GDM1 (cell line): ENCODE results near the gene RGL1.

ENCODE experiments used
- DNase-seq: peaks from one replicate; lab custom pipeline; 2025; lab: John Stamatoyannopoulos, UW

The RGL1 gene

DNA sequence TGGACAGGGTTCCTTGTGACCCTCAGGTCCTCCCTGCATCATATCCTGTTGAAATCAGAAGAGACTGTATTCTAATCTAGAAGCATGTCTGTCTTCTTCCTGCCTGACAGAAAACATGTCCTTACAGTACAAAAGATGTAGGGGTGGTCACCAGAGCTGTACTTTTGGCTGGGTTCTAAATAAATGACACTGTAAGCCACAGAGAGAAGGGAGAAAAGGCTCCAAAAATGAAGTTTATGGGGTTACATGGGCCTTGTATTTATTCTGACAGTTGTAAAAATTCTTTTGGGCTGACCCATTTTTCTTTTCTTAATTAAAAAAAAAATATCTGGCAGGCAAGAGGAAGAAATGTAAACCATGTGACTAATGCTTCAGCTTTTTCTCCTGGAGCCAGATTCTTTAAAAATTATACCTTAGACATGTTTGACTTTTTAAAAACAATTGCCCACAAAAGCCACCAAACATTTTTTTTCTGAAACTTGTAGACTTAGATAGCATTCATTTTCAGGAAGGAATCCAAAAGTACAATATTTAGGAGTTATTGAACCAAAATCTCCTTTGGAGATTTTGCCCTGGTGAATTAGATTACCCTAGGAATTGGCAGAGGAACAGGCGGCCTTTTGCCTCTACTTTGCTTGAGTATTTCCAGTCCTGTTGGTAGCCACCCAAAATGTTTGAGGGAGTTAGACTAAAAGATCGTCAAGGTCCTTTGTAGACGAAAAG, 17.1 kb downstream of the RGL1 start:
- no peak for DNase-seq

DNA sequence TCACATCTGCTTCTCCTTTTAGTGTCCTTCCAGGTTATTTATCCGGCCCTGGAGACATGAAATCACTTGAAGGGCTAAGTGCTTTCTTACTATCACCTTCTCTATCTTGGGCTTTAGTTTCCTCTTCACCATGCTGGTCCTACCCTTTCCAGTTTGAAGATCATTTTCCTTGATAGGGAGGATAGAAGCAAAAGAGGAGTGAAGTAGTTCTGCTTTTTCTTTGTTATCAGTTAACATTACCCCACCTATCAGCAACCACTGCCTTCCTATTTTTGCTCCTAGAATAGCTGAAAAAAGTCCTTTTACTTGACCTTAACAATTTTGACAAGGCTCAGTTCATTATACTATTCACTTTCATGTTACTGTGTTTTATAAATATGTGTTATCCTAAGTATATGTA, 19.4 kb downstream of the RGL1 start:
- DNase-seq: no peak

DNA sequence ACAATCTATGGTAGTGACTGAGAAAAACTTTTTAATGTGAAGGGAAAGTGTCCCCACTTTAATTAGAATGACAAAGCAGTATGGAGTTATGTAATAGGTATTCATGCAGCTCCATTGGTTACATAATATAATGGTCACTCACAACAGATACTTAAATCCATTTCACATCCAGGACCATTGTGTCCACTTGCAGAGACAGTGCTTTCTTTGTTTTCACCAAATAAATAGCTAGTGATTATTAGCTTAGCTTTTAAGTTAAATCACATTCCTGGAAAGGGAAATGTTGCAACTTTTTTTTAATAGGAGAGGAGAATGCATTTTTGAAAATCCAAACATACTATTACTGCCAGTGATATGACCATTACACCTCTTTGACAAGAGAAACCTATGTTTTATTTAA, 22.9 kb downstream of the RGL1 start:
- no peak for DNase-seq

DNA sequence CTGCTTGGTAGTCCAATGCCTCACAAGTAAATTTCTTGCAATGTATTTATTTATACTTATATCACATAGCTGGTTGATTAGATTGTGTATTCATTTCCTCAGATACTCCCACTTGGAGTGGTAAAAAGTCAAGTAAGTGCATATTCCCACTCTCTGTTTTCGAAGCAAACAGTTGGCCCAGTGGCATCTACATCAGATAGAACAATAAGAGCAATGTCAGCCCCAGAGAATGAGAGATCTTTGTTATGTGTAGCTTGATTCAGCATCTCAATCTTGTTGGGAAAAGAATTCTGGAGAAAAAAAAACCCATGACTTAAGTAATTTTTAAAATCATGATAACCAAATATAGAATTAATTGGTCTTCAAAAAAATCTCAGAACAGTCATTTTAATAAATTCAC, 25.5 kb downstream of the RGL1 start:
- no peak for DNase-seq

DNA sequence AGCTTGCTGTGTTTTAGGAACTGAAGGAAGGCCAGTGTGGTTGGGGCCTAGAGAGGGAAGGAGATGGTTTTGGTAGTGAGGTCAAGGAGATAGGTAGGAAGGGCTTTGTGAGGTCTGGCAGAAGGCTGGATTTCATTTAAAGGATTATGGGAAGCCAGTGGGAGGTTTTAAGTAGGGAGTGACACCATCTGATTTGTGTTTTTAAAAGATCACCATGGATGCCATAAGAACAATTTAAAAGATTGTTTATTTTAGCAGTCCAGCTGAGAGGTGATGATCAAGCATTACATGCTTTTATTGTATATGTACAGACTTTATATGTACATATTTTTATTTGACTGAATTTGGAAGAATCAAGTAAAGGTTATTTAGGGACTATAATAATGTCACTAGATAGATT, 26.4 kb downstream of the RGL1 start:
- no peak for DNase-seq

DNA sequence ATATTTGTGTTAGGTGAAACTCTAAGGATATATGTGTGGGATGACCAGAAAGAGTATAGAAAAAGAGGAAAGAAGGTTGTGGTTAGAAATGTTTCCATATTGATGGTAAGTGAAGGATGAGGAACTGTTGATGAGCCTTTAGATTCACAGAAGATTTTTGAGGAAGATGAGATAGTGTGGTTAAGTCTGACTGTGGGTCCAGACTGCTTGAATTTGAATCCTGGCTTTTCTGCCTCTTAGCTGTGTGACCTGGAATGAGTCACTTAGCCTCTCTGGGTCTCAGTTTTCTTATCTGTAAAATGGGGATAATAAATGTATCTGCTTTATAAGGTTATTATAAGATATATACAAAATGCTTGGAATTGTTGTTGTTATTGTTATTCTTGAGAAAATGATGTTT, 27.5 kb downstream of the RGL1 start:
- DNase-seq: no peak

DNA sequence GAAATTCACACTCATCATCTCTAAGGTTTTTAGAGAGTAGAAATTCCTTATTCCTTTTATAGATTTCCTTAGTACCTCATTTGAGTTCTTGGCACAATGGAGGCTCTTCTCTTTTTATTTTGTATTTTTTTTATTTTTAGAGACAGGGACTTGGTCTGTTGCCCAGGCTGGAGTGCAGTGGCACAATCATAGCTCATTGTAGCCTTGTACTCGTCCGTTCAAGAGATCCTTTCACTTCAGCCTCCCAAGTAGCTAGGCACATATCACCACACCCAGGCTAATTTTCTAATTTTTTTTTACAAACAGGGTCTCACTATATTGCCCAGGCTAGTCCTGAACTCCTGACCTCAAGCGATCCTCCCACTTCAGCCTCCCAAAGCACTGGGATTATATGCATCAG, 29.6 kb downstream of the RGL1 start:
- DNase-seq: no peak

DNA sequence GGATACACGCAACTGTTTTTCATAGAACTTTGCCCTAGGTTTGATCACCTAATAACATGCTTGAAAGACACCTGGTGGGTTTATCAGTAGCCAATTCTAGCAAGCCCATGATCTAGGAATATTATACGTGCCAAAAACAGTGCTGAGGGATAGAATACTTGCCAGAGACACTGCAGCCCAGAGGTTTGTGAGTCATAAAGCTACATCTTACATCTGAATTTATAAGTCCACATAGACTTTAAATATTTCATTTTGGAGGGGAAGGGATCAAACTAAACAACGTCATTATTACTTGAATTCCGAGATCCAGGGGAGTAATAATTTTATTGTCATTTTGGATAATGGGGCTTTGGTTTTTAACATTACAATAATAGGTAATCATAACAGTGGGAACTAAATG, 31.7 kb downstream of the RGL1 start:
- no peak for DNase-seq

DNA sequence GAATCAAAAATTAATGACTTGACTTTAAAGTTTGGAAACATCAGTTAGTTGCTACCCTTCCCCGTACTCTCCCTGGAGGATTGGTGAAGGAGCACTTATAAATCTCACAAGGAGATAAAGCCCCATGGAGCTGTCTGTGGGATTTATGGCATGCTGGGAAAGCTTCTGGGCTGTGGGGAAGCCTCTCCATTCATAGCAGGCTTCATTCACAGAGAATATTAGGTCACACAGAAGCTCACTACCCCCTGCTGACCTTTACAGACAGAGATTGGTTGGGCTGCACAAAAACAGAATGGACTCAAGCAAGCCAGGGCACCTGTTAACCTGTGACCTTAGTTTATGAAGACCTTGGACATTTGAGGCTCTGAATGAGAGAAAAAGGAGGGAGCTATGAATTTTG, 32.1 kb downstream of the RGL1 start:
- no peak for DNase-seq

DNA sequence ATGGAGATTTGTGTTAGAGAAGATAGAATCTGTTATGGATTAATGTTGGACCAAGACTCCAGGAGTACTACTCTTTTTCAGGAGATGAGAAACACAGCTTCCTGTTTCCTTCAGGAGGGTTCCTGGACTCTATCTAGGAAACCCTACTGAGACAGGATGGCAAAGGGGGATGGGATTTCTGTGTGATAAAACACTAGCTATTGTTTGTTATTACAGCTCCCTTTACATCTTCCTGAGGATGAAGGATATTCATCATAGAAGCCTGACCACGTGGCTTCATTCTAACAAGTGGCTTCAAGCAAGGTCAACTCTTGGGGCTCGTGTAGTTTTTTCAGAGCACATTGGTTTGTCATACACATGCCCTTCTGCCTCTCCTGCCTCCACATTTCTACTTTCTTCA, 33.3 kb downstream of the RGL1 start:
- no peak for DNase-seq

DNA sequence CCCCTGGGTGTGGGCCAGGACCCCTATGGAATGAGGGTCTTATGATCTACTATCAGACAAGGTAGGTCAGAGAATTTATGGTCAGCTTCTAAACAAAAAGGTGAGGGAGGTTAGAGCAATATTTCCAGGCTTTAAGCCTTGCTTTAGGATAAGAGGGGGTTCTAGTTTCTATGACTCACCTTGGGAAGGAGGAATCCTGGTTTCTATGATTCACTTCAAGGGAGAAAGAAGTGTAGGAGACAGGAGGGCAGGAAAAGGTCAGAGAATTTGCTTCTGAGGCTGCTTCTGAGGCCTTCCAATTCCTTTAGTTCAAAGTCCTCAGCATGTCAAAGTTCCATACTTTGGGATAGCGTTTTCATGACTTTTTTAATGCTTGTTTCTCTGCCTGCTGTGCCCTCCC, 35.2 kb downstream of the RGL1 start:
- DNase-seq: no peak

DNA sequence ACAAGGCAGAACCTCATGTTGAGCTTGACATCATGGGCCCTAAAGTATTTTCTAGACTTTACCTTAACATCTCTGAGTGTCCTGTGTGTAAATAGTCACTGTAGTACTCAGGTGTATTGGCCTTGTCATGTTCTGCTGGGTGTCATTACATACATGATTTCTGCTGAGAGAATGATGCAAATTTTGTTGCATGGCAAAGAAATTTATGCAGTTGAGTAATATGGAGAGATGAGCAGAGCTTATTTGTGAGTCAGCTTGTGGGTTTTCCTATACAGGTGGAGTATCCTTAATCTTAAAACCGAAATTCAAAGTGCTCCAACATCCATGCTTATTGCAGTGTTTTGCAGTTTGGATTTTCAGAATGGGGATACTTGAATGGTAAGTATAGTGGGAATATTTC, 36.6 kb downstream of the RGL1 start:
- DNase-seq: no peak

DNA sequence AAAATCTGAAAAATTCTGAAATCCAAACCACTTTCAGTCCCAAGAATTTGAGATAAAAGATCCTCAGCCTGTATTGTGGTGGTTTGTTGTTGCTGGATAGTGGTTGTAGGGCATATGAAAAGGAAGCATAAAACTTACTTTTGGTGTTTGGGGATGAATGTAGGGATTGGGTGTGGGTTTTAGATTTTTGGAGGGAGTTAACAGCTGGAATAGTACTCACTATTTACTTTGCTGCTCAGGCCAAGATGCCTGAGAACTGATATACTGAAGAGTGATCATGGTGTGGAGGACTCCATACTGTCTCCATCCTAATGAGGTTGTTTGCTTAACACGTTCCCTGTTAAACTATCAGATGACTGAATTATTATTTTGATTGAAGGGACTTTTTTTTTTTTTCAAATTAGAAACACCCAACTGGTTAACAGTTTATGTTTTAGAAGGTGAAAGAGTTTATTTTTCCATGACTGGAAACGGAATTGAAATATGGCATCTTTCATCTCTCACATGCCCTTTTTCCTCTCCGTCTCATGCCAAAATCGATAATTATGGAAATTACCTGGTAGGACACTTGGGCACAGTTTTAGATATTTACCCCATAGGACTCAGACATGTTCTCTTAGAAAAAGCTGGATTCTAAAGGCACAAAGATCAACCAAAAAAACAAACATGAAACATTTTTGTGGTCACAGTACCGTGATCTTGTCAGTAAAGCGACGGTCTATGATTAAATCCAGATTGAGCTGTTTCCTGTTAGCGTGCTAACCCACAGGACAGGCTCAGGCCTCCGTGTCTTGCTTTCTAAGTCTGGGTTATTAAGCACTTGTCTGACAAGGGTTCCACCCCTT, 37.3 kb downstream of the RGL1 start:
- no peak for DNase-seq

DNA sequence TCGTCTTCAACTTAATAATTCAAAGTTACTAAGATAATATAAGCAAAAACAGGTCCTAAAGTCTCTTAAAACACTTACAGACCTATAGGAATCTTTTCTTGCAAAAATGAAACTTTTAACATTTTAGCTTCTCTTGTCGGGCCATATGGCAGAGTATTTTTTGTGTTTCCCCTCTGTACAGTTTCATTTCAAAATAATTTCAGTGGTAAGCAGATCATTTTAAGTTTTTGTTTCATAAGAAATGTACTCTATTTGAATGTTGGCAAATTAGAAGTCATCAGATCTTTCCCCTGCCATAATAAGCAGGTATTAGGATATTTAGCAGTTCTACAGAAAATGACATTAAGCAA, 37.9 kb downstream of the RGL1 start:
- DNase-seq: no peak

DNA sequence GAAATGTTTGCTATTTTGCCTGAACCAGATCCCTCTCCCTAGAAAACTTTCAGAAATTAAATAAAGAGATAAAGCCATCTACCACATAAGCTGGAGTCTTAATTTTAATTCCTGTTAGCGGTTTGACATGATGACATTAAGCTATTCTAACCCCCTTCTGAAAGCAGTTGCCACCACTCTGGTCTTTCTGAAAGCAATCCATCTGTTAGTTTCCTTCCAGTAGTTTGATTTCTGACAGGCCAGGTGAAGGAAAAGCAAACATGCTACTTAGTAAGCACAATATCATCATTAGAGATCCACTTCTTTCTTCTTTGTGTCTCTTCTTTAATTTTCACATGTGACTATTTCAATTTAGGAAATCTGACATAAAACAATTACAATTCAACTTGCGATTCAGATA, 39.9 kb downstream of the RGL1 start:
- no peak for DNase-seq

DNA sequence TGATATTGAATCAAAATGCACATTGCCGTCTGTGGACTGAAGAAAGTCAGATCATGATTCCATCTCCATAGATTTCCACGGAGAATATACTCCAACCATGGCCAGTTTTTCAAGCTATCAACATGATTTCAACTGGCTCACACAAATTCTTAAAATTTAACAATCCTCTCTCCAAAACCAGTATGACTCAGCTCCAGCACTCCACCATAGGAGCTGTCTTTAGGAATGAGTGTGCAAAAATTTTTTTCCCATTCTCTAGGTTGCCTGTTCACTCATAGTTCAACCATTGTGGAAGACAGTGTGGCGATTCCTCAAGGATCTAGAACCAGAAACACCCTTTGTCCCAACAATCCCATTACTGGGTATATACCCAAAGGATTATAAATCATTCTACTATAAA, 40.8 kb downstream of the RGL1 start:
- no peak for DNase-seq

DNA sequence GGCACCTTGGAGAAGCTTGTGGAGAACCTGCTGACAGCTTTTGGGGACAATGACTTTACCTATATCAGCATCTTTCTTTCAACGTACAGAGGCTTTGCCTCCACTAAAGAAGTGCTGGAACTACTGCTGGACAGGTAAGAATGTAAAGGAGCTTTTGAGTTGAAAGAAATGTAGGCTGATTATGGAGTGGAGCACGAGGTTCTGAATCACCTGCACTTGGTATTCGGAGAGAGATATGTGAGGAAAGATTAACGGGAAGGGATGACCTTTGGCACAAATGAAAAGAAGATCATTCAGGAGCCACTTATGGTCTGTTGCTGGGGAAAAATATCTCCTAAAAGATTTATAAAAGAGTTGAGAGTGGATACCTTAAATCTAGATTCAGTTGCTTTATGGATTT, 42.7 kb downstream of the RGL1 start:
- no peak for DNase-seq

DNA sequence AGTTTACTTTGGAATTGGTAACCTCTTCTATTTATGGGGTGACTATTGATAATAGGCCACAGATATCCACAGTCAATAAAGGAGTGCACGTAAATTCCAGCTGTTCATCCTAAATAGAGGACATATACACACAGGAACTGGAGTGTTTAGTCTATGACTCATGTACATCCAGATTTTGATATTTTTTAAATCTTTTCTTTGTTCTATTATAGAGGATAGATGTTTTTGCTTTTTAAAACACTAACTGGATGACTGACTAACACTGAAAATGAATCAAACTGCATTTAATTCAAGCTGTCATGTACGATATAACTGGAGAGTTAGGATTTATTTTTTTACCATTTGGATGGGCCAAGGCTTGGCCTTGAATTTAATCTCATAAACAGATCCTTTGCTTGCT, 45.9 kb downstream of the RGL1 start:
- DNase-seq: no peak

DNA sequence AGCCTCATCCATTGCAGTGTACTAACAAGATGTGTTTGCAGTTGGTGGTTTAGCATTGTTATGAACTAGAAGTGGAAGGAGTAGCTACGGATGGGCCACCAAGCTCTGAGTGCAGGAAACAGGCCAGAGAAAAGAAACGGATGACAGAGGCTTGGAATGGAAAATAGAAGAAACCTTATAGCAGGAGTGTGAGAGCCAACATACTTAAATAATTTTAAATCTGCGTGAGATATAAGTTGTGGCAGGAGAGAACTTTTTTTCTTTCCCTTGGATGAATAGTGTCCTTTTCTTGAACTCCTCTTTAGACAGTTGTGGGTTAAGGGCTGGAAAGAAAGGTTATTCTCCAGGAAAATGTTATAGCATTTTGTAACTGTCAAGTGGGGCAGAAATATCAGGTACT, 54.2 kb downstream of the RGL1 start:
- no peak for DNase-seq

DNA sequence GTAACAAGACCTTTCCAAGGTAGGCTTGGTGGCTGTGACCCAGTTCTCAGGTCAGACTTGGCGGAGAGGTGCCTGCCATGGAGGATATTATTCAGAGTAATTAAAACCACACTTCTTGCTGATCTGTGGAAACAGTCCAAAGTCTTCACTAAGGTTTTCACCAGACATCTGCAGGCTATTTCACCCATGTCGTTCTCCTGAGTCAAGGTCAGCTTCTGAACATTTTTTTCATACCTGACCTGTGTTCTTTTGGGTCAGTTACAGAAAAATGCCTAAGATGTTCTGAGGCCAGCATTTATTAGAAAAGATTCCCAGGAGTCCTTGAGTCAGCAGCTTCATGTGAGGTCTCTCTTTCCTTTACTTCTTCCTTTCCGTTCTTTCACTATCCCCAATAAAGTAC, 54.9 kb downstream of the RGL1 start:
- DNase-seq: no peak

DNA sequence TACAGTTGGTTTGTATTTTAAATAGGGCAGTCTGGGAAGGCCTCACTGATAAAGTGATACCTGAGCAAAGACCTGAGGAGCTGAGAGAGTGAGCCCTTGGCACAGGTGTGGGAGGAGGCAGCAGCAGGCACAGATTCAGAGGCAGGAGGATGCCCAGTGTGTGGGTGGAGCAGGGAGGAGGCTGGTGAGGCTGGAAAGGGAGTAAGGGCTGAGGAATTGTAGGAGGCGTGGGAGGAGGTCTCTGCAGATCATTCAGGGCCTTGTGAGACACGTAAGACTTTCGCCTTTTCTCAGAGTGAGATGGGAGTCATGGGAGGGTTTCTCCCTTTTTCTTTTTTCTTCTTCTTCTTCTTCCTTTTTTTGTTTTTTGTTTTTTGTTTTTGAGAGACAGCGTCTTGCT, 58.0 kb downstream of the RGL1 start:
- no peak for DNase-seq

DNA sequence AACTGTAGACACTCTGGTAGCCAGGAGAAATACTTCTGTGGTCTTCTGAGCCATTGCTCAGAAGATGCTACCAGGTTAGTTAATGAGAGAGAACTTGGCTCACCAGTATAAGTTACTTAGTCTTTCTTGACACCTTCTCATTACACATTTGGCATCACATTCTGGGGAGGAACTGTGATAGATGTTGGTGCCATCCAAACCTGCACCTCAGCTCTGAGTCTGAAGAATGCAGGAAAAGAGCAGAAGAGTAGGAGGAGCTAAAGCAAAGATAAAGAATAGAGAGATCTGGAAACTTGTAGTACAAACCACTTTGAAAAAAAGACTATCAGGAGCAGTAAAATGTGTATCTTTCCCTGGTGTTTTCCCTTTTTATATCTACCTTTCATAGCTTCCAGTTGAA, 58.9 kb downstream of the RGL1 start:
- no peak for DNase-seq

DNA sequence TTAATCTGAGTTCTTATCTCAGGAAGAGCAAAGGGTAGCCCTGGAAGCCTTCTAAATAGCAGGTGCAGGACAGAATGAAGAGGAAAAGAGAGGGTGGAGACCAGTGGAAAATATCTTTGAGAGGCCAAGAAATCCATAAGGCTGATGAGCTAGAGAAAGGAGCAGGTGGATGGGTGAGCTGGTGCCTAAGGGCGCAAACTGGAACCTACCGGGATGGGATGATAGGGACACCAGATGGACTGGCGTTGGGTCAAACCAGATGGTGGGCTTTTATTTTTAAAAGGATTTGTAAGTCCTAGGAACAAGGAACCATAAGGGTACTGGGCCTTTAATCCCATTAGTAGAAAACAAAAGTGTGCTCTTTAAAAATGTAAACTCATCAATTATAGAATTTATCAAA, 59.7 kb downstream of the RGL1 start:
- DNase-seq: no peak

DNA sequence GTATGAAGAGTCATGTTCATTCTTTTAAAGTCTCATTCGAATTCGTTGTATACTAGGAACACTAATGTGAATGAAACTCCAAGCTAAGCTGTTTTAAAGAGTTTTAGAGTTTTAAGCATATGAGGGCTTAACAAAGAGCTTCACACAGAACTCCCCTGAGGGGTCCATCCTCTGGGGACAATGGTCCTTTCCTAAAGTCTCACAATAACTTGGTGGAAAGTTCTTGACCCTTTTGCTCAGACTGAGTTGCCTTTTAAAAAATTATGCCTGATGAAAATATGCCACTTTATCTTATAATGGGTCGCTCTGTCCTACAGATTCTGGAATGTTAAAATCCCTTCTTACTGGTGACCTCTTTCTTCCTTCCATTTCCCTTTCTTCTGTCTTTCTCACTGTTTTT, 64.3 kb downstream of the RGL1 start:
- DNase-seq: no peak
